DOHH2 (cell line): ENCODE measurements around the gene RGS17.

Experiments
- H3F3A ChIP-seq: fragments of 200-600 bp; sonication (generic), shearing (Covaris generic); 2 replicates; pipeline ENCODE4 v1.6.0; 2016; ENCODE audit warnings: antibody characterized with exemption, mild to moderate bottlenecking; ENCODE audit not compliant: control insufficient read depth, insufficient read depth
- H3K27ac ChIP-seq: fragments of 200-600 bp; sonication (generic); 2 replicates; pipeline ENCODE4 v1.5.1; 2014; ENCODE audit warnings: low read depth, mild to moderate bottlenecking, low read length, moderate library complexity
- H3K27me3 ChIP-seq: fragments of 200-600 bp; sonication (generic); 2 replicates; pipeline ENCODE4 v1.6.1; 2014; ENCODE audit warnings: mild to moderate bottlenecking, low read length, mixed read lengths; ENCODE audit not compliant: control insufficient read depth
- H3K36me3 ChIP-seq: fragments of 200-600 bp; sonication (generic); 2 replicates; pipeline ENCODE4 v1.6.1; 2014; ENCODE audit warnings: mild to moderate bottlenecking, low read length, moderate library complexity, mixed read lengths; ENCODE audit not compliant: control insufficient read depth
- H3K4me1 ChIP-seq: fragments of 200-600 bp; sonication (generic); 2 replicates; pipeline ENCODE4 v1.6.1; 2014; ENCODE audit warnings: mild to moderate bottlenecking, low read length, mixed read lengths; ENCODE audit not compliant: control insufficient read depth
- H3K4me2 ChIP-seq: fragments of 200-600 bp; sonication (generic); 2 replicates; pipeline ENCODE4 v1.6.0; 2014; ENCODE audit warnings: mild to moderate bottlenecking, low read length, moderate library complexity
- H3K4me3 ChIP-seq: fragments of 200-600 bp; sonication (generic); 2 replicates; pipeline ENCODE4 v1.5.1; 2014; ENCODE audit warnings: mild to moderate bottlenecking, low read length, mixed read lengths
- H3K79me2 ChIP-seq: fragments of 200-600 bp; sonication (generic); 2 replicates; pipeline ENCODE4 v1.6.1; 2014; ENCODE audit warnings: mild to moderate bottlenecking, low read length, mixed read lengths; ENCODE audit not compliant: control insufficient read depth
- H3K9me2 ChIP-seq: fragments of 200-600 bp; sonication (generic); replicated peaks from 2 replicates; pipeline ENCODE4 v1.6.1; 2014; ENCODE audit warnings: mild to moderate bottlenecking, low read length, mixed read lengths; ENCODE audit not compliant: control insufficient read depth
- H3K9me3 ChIP-seq: fragments of 200-600 bp; sonication (generic); 2 replicates; pipeline ENCODE4 v1.6.1; 2014; ENCODE audit warnings: antibody characterized with exemption, low read length, mixed read lengths; ENCODE audit not compliant: control insufficient read depth, insufficient read depth
- H4K20me1 ChIP-seq: fragments of 200-600 bp; sonication (generic); 2 replicates; pipeline ENCODE4 v1.6.0; 2014; ENCODE audit warnings: low read depth, mild to moderate bottlenecking, antibody characterized with exemption, low read length, moderate library complexity; ENCODE audit not compliant: control insufficient read depth, insufficient read depth
- CTCF ChIP-seq: fragments of 200-600 bp; sonication (generic); IDR thresholded peaks from one replicate; pipeline ENCODE4 v1.5.1; 2014; ENCODE audit warnings: antibody characterized with exemption, mild to moderate bottlenecking, low read depth, low read length; ENCODE audit not compliant: poor library complexity, severe bottlenecking
- EZH2phosphoT487 ChIP-seq: fragments of 200-600 bp; sonication (generic); IDR thresholded peaks from 2 replicates; pipeline ENCODE4 v1.6.1; 2017; ENCODE audit warnings: borderline replicate concordance, mild to moderate bottlenecking, antibody characterized with exemption, low read length, moderate library complexity, mixed read lengths

RGS17 gene

DNA sequence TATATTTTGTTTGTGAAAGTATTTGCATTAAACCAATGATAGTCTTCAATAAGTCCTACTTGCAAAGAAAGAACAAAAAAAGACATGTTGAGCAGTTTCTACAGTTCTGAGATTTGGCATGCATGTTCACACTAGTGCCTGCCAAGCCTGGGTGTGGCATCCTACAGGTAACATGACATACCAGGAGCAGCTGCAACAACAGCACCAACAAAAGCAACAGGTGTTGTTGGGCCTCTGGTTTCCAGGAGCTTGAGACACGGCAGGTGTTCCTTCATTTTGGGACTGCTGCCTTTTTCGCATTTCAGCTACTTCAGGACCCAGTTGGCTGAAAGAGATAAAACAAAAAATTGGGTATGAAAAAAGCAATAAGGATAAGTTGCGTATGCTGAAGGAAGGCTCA is 87.4 kb downstream of the RGS17 start:
- Histone ChIP-seq H3K79me2 (no peaks in the 10 kb centered on the region), H3K4me1 (no peaks in the 10 kb centered on the region), H3K36me3 (no peaks in the 10 kb centered on the region), H3K4me2 (no peak overlapping the region), H3F3A (no peaks in the 10 kb centered on the region), H3K9me2 (no peaks in the 10 kb centered on the region), H3K27me3 (no peaks in the 10 kb centered on the region), H3K9me3 (no peaks in the 10 kb centered on the region), H4K20me1 (no peaks in the 10 kb centered on the region), H3K27ac (no peak overlapping the region), H3K4me3 (no peak overlapping the region)
- TF ChIP-seq EZH2phosphoT487 (no peak), CTCF (no peak)

DNA sequence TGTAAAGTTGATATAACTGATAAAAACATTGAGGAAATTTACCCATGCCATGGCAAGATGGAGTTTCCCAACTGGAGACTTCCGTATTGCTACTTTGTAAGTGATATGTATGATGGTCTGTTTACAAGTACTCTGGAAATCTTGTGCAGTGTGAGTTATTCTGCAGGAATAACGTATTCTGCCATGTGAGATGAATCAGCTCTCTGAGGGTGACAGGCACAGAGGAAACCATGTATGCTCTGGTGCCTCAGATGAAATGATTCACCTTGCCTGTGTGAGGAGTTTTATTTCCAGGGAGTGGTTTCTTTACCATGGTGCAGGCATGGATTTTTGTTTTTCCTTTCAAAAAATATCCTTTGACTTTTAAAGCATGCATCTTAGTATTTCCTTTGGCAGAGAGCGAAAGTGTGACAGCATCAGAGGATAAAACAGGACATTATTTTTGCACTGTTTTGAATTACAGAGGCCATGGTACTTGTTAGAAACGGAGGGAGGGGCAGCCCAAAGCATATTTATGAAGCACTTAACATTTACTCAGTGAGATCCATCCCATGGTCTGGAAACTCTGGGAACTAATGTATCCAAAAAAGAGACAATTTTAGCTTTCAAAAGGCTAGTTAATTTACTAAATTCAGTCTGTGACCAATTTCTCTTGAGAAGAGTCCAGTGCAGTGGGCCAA is 92.6 kb downstream of the RGS17 start:
- Histone ChIP-seq H4K20me1 (no peaks in the 10 kb centered on the region), H3K27me3 (no peaks in the 10 kb centered on the region), H3K4me1 (no peaks in the 10 kb centered on the region), H3K27ac (no peak overlapping the region), H3K9me2 (no peaks in the 10 kb centered on the region), H3K9me3 (no peaks in the 10 kb centered on the region), H3K79me2 (no peaks in the 10 kb centered on the region), H3K4me2 (no peak overlapping the region), H3K36me3 (no peaks in the 10 kb centered on the region), H3K4me3 (no peak overlapping the region), H3F3A (no peaks in the 10 kb centered on the region)
- TF ChIP-seq CTCF, result no peak
- no peak for TF ChIP-seq EZH2phosphoT487

DNA sequence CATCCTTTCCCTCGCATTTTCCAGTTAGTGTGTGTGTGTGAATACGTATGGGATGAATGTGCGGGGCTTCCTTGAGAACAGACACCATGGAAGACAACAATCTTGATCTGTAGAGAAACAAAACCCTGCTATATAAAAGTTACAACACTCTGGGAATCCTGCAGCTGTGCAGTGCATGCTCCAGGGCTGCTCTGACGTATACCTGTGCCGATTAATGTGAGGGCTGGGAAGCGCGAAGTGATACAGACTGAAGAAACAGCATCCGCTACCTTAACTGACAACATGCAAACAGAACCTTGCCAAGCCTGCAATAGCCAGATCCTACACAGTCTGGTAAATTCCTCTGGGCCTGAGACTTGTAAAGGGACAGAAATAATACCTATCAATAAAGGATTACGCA is 96.9 kb downstream of the RGS17 start:
- no peak overlapping the region for H3K27ac ChIP-seq

More for the DNA sequence above, 96.9 kb downstream of the RGS17 start:
- no peaks in the 10 kb centered on the region for H3K4me1 ChIP-seq
- no peaks in the 10 kb centered on the region for H3K9me3 ChIP-seq
- no peaks in the 10 kb centered on the region for H3F3A ChIP-seq
- TF ChIP-seq CTCF (no peak), EZH2phosphoT487 (no peak)
- H3K79me2 ChIP-seq, result no peaks in the 10 kb centered on the region
- no peaks in the 10 kb centered on the region for H3K9me2 ChIP-seq
- no peaks in the 10 kb centered on the region for H3K27me3 ChIP-seq
- H3K36me3 ChIP-seq, result no peaks in the 10 kb centered on the region
- no peak overlapping the region for H3K4me2 ChIP-seq
- H3K4me3 ChIP-seq, result no peak overlapping the region
- no peaks in the 10 kb centered on the region for H4K20me1 ChIP-seq
